GM19468 (cell line): Measurements from ENCODE around the gene RIMBP2.

Source experiments
- ATAC-seq: cut with Tn5 transposase; IDR thresholded peaks from one replicate; pipeline ENCODE4 v1.9.1; 2021; ENCODE audit warnings: mild to moderate bottlenecking, moderate library complexity, moderate number of reproducible peaks; ENCODE audit not compliant: unreplicated experiment; ENCODE audit errors: extremely low read depth

Gene RIMBP2

DNA sequence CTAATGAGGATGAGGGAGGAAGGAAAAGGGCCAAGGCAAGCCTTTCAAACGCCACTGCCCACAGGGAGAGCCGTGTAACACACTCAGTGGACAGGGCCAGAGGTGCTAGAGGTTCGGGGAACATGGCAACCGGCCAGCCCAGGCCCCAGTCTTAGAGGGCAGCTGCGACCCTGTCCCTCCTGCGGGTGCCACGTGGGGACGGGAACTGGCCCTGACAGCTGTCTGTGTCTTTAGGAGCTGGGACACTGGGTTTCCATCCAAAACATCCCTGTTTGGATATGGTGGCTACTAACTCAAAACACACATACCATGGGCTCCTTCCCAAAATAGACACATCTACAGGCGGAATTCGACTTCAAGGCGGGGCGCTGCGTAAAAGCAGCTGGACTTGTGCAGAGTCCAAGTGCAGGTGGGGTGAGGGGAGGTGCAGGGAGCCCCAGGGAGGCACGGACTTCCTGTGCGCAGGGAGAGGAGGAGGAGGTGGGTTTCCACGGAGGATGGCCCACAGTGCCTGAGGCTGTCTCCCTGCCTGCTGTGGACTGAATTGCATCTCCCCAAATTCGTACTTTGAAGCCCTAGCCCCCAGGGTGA is 193.8 kb downstream of the RIMBP2 start:
- no peak for ATAC-seq

GRCh38 chr12:130521375-130522124 is 194.5 kb downstream of the RIMBP2 start:
- no peak for ATAC-seq

GRCh38 chr12:130520784-130521183 is 195.3 kb downstream of the RIMBP2 start:
- no peak for ATAC-seq

DNA sequence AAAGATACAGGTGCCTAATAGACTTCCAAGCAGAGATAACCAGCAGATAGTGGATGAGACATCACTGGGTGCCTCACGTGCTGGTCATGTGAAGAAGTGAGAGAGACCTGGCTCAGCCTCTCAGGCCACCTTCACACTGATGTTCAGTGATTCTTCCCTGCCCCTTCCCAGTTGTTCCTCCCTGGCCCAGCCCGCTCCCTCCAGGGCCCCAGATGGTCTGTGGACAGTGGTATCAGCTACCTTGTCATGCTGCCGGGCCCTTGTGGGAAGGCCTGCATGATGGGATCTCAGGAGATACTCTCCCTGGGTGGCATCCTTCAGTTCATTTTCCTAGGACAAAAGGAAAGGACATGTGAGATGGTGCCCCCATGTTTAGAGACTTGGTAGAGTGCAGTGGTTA is 198.5 kb downstream of the RIMBP2 start:
- no peak for ATAC-seq

DNA sequence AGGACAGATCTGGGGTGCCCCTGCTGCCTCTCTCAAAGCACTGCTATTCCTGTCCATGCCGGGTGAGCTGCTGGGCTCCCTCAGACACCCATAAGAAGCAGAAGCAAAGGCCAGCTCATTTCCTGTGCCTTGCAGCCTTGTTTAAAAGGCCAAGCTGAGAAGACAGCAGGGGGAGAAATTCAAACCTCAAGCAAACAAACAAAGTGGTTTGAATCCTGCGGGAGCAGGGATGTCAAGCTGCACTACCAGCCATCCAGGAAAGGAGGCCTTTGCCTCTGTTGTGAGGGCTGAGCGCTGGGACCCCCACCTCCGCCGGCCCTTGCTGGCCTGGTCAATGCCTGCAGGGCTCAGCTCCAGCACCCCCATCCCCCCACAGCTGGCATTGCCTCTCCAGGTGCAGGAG is 201.9 kb downstream of the RIMBP2 start:
- ATAC-seq: no peak

DNA sequence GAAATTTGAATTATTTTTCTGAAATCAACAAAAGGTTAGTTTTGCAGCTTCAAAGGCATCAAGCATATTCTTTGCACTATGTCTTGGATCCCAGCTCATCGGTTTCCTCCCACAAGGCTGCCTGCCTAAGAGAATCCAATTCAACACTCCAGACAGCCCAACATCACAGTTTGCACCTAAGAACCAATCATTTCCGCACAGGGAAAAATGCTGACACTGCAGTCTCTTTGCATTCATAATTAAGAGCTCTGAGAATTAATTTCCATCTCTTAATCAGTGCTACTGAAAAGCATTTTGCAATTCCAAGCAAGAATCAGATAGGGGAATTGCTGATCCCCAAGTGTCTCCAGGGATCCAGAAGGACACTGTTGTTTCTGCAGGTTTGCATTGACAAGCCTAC is 202.5 kb downstream of the RIMBP2 start:
- ATAC-seq: no peak

- no peak for ATAC-seq
These were observed 204.8 kb downstream of the RIMBP2 start for GRCh38 chr12:130511285-130511684.

- no peak for ATAC-seq
These were observed 206.6 kb downstream of the RIMBP2 start for GRCh38 chr12:130509454-130509853.

DNA sequence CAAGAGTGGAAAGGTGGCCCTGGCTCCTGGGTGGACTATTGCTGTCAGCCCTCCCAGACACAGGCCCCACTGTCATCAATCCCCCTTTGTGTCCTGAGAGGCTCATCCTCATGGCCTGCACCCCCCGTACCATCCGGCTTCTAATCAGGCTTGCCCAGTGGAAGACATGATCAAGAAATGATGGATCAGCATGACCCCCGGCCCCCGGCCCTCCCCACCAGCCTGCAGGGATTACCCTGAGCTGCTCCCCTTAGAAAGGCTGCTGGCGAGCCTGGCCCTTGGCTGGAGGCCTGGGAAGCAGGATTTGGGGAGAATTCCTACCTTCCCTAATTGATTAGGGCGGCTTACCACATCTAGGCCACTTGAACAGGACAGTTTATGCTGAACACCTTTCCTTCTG is 207.3 kb downstream of the RIMBP2 start:
- no peak for ATAC-seq

DNA sequence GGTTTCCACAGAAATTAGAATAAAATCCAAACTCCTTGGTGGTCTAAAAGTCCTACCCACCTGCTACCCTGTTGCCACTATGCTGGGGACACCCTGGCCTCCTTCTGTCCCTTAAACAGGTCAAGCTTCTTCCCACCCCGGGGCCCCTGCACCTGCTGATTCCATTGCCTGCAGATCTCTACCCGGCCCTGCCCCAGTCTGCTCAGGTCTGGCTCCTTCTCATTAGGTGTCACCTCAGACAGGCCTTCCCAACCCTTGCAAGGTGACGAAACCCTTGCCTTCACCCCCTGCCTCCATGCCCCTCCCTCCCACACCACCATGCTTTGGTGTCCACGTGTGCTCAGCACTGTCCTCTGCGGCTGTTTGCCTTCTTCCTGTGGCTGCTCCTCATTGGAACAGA is 207.8 kb downstream of the RIMBP2 start:
- no peak for ATAC-seq

DNA sequence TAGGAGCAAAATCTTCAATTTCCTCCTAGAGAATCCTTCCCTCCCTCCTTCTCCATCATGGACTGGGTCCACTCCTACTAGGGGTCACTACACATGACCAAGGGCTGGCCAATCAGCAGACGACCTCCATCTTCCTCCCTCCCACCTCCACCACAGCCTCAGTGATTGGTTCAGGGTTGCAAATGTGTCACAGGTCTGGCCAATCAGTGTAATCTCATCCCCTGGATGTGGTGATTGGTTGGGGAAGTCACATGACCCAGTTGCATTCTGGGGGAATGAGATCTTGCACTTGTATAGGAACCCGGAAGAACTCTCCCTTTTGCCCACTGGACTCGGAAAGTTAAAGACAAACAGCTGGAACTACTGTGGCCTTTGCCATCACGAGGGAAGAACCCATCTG is 209.3 kb downstream of the RIMBP2 start:
- no peak for ATAC-seq

GRCh38 chr12:130504840-130505175 is 211.3 kb downstream of the RIMBP2 start:
- ATAC-seq: no peak

GRCh38 chr12:130504110-130504839 is 211.8 kb downstream of the RIMBP2 start:
- no peak for ATAC-seq

GRCh38 chr12:130501821-130502220 is 214.3 kb downstream of the RIMBP2 start:
- ATAC-seq: no peak

GRCh38 chr12:130500835-130501330 is 215.2 kb downstream of the RIMBP2 start:
- no peak for ATAC-seq

DNA sequence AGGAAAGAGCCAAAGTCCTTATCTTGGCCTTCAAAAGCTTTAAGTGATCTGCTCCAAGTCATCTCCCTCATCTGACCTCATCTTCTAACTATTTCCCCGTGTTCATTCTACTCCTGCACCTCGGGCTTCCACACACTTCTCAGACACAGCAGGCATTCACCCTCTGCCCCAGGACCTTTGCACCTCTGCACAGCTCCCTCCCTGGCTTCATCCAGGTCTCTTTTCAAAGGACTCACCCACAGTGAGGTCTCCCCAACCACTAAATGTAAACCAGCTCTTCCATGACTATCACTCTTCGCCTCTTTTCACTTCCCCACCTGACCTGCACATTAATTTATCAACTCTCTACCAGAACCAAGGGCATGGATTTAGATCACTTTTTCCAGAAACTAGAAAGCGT is 216.6 kb downstream of the RIMBP2 start:
- no peak for ATAC-seq

- no peak for ATAC-seq
These were observed 217.3 kb downstream of the RIMBP2 start for GRCh38 chr12:130498589-130499385.

DNA sequence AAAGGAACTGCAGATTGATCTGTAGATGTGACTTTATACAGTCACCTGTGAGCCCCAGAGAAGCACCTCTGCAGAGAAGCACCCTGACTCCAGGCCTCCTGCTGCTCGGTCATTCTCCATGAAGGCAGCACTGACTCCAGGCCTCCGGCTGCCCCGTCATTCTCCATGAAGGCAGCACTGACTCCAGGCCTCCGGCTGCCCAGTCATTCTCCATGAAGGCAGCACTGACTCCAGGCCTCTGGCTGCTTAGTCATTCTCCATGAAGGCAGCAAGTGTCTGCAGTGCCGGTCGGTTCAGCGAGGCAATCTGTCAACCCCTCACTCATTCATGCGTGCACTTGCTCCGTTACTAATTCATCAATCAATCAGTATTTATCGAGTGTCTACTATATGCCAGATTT is 218.1 kb downstream of the RIMBP2 start:
- no peak for ATAC-seq

GRCh38 chr12:130497321-130497720 is 218.8 kb downstream of the RIMBP2 start:
- no peak for ATAC-seq

- ATAC-seq: no peak
These were observed 219.5 kb downstream of the RIMBP2 start for GRCh38 chr12:130496516-130497120.
